NCI-H2081 (cell line): Measurements from ENCODE around the gene ADAMTS20.
"Not testable (repeated sequence)": the region's sequence is repeated elsewhere in the genome, so short reads cannot be mapped to it uniquely, and the experiment has no call there.

Source experiments
- DNase-seq, 2 experiments: peaks; one replicate each; lab custom pipeline; 2025; lab: John Stamatoyannopoulos, UW

ADAMTS20 gene

GRCh38 chr12:43551971-43552559 lies at the start of gene ADAMTS20:
ADAMTS20 (minus strand) TSS chr12:43552203; CDS start chr12:43551921, 282 bp downstream.
- DNase-seq, result no peak

- no peak for DNase-seq
These were observed 47.7 kb upstream of the ADAMTS20 start for GRCh38 chr12:43599708-43600107.

GRCh38 chr12:43599066-43599465 lies 47.1 kb upstream of the ADAMTS20 start:
- DNase-seq, result no peak

GRCh38 chr12:43590307-43590706 lies 38.3 kb upstream of the ADAMTS20 start:
- DNase-seq, result no peak

- no peak for DNase-seq
These were observed 34.7 kb upstream of the ADAMTS20 start for GRCh38 chr12:43586646-43587245.

- no peak for DNase-seq
These were observed 33.7 kb upstream of the ADAMTS20 start for GRCh38 chr12:43585676-43586075.

GRCh38 chr12:43580601-43581000 lies 28.6 kb upstream of the ADAMTS20 start:
- DNase-seq, result no peak

GRCh38 chr12:43579206-43579605 lies 27.2 kb upstream of the ADAMTS20 start:
- no peak for DNase-seq

- DNase-seq, result no peak
These were observed 26.8 kb upstream of the ADAMTS20 start for GRCh38 chr12:43578782-43579181.

GRCh38 chr12:43577381-43577780 lies 25.4 kb upstream of the ADAMTS20 start:
- no peak for DNase-seq

GRCh38 chr12:43576162-43576561 lies 24.2 kb upstream of the ADAMTS20 start:
- no peak for DNase-seq

GRCh38 chr12:43571885-43572284 lies 19.9 kb upstream of the ADAMTS20 start:
- no peak for DNase-seq

- no peak for DNase-seq
These were observed 4.1 kb upstream of the ADAMTS20 start for GRCh38 chr12:43556057-43556456.

- no peak for DNase-seq
These were observed 578 bp downstream of the ADAMTS20 start for GRCh38 chr12:43551279-43551970.

GRCh38 chr12:43550831-43551271 lies 1.2 kb downstream of the ADAMTS20 start:
- no peak for DNase-seq

GRCh38 chr12:43544703-43545102 lies 7.3 kb downstream of the ADAMTS20 start:
- no peak for DNase-seq

- no peak for DNase-seq
These were observed 11.5 kb downstream of the ADAMTS20 start for GRCh38 chr12:43540470-43540869.

- DNase-seq, result not testable (repeated sequence)
These were observed 14.3 kb downstream of the ADAMTS20 start for GRCh38 chr12:43537675-43538074.

GRCh38 chr12:43516045-43516444 lies 36.0 kb downstream of the ADAMTS20 start:
- no peak for DNase-seq

- peak; percentile 18 to 30 for DNase-seq
These were observed 50.3 kb downstream of the ADAMTS20 start for GRCh38 chr12:43501703-43502102.

GRCh38 chr12:43493261-43493797 lies 58.7 kb downstream of the ADAMTS20 start:
- DNase-seq, result no peak

- no peak for DNase-seq
These were observed 69.5 kb downstream of the ADAMTS20 start for GRCh38 chr12:43482311-43483085.
